Ecto neural progenitor cell (in vitro differentiated cells): ENCODE measurements around the gene SPACA7.

Experiments used
- DNase-seq: peaks from one replicate; pipeline ENCODE4 v3.0.0-alpha.2; 2018; ENCODE audit warnings: low spot score

The SPACA7 gene

DNA sequence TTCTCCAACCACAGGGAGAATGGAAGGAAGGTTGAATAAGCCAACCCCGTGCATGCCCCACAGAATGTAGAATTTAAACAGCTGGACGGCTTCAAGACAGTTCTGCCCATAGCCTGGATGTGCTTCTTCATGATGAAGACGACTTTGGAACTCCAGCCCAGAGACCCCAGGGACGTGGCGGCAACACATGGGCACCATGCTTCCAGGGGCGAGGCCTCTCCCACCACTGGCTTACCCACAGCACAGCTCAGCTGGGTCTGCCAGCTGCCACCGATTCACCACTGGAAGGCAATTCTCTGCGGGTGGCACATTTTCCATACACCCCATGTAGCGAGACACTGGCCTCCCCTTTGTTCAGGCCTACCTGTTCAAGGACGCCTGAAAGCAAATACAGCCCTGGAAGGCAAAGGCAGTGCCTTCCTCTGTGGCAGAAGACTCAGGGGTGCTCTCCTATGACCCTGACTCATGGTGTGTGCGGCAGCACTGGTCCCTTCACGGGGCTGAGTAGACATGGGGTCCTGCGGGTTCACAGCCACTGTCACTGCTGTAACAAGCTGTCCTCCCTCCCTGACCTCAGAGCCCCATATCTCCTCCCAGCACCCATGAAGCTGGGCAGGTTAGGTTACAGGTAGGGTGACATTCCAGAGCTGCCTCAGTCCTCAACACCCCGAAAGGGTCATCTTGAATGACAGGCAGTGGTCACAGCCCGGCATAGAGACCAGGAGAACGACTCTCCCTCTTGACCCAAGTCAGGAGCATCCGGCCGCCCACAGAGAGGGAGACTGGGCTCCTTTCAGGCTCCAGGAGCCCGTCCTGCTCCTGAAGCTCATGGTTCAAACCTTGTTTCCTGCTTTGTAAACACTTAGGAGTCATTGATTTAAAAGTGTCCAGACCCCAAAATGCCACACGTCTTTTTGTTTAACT, 72.7 kb downstream of the SPACA7 start:
- peak; percentile 39 for DNase-seq

DNA sequence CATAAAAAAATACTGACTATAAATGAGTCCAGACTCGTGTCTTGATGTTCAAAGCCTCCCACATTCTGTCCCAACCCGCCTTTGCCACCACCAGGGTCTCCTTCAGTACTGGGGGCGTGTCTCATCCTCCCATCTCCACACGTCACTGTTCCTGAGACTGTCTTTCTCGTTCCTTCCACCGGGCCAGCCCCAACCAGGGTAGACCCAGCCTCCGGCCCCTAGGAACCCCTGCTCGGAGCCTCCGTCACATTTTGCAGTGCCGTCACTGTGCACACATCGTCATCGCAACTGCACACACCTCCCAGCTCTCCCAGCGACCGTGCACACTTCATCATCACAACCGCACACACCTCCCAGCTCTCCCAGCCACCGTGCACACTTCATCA, 73.4 kb downstream of the SPACA7 start:
- peak; percentile 35 for DNase-seq

DNA sequence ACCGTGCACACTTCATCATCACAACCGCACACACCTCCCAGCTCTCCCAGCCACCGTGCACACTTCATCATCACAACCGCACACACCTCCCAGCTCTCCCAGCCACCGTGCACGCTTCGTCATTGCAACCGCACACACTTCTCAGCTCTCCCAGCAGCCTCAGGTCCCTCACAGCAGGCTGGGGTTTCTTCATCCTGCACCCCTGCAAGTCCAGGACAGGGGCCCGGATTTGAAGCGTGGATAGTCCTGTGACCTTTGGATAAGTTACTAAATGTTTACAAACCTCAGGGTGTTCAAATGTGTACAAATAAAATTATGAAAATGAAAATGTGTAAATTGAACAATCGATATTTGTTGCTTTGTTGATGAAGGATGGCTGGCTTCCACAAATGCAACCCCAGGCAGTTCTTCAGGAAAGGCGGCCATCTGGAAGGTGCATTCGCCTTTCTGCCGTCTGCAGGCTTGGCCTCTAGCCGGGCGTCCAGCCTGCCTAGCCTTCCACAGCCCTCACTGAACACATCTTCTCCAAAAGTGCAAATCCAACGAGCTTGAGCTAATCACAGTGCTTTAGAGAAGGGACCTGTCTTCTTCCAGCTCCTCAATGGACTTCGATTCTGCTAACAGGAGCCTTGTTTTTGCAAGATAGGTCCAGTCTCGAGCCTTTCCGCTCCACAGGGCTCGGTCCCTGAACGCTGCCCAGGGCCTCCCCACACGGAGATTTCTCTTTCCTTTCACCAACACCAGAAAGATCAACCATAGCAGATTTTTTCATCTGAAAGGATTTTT, 74.2 kb downstream of the SPACA7 start:
- DNase-seq, result no peak

DNA sequence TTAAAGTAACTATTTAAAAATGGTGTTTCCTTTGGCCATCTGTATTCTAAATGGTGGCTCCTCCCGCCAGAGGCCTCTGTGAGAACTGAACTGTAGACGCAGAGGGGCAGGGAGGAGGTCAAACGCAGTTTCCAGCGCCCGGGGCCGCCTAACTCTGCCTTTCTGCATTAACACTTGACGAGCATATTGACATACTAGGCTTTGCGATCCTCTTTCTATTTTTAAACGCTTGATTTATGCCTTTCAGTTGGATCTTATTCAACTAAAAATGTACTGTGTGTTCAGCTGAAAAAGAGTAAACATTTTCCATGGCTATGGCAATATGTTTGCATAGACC, 74.7 kb downstream of the SPACA7 start:
- DNase-seq, result peak; percentile 41

DNA sequence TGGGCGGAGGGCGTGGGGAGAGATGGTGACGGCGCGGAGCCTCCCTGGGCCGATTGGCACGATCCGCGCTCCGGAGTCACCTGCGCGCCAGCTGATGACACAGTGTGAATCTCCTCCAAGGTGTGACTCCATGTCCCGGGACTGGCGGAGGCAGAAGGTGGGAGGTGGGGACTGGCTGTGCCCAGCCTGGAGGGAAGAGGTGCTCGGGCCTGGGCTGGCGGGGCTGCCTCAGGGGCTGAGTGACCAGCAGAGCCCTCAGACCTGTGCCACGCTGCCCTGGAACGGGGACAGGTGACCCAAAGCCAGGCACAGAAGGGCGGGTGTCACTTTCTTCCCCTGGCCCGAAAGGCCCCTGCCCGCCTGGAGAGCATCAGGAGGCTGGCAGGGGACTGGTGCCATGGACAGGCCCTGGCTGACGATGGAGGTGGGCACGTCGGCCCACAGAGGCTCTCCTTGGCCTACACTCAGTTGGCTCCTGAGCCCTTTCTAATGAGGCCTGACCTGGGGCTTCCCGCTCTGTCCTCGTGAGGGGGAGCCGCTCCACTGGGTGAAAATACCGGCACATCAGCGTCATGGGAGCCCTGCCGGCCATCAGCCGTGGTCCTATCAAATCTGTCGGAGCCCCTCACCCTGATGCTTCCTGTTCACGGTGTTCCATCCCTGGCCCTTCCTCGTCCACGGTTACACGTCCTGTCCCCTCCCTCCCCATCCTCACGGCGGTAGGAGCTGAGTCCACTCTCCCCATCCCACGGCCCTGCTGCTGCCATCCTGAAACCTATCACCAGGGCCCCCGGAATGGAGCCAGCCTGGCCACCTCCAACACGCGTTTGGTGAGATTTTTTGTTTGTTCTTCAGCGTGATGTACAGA, 75.6 kb downstream of the SPACA7 start:
- DNase-seq, result peak; percentile 31

DNA sequence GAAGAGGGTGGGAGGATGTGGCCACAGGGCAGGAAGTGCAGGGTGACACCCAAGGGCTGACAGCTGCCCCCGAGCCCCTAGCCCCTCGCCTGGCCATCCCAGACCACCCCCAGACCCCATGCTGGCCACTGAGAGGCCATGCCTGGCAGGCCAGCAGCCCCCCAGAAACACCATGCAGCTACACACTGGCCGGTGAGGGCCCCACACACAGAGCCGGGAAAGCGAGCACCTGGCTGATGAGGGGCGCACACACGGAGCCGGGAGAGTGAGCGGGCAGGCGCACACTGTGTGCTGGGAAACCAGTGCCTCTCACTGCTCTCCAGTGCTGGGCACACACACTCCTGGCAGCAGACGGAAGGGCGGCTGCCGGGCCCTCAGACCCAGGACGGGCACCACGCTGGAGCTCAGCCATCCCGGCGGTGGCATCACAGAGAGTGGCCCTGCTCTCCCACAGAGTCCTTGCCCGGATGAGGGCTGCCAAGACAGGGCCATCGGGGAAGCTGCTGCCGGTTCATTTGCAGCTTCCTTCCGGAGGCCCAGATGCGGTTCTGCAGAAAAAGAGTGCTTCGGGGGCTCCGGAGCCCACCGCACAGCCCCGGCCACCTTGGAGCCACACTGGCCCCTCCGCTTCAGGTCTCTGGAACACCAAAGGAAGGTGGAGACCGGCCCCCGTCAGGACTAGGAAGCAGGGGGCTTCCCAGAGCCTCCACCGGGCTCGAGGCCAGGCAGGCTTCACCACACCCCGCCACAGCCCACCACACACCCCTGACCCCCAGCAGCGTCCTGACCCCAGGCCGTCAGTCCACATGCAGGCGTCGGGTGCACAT, 76.4 kb downstream of the SPACA7 start:
- DNase-seq, result peak; percentile 33

DNA sequence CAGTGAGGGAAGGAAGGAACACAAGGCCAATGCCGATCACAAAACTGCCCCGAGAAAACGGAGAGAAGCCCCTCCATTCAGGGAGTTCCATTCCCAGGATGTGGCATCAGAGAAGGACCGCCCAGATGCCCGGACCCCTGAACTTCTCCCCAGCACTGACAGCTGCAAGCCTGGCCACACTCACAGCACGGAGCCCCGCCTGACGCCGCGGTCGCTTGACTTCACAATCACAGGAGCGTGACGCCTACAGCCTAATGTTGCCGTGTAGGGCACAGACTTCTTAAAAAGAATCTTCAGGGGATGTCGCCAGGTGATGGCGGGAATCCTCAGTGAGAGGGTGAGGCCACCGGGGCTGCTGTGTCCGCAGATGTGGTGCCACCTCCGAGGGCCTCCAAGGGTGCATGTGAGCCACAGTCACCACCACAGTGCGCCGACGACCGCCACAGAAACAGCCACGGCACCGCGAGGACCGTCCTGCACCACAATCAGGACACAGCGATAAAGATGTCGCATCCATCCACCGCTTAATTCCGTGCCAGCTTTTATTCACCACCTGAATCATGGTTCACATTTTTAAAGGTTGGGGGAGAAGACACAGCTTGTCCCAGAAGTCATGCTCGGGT, 77.2 kb downstream of the SPACA7 start:
- peak; percentile 39 for DNase-seq

DNA sequence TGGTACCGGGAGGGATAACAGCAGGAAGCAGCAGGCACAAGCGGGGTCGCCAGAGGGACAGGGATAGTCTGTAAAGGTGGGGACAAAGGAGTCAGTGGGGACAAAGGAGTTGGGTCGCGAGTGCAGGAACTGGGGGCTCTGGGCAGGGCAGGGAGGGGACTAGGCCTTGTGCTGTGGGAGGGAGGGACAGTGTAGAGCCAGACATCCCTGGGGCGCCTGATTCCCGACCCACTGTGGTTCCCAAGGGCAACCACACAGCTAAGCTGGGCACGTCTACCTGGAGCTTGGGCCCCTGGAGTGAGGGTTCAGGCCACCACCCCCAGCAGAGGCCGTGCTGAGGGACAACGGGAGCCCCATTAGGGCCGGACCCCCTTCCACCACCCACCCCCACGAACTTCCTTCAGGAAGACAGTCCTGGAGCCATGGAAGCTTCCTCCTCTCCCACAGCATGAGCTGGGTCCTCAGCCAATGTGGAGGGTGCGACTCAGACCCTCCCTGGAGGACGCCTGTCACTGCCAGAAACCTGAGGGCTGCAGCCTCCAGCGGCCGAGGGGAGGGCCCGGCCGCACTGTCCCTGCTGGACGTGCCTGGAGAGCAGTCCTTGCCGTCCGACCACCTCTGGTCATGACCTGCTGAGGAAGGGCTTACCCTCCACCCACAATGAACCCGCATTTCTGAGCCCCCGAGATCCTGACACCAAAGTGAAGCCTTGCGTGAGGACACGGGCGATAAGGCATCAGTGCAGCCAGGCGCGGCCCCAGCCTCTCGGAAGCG, 77.9 kb downstream of the SPACA7 start:
- DNase-seq, result peak; percentile 37

DNA sequence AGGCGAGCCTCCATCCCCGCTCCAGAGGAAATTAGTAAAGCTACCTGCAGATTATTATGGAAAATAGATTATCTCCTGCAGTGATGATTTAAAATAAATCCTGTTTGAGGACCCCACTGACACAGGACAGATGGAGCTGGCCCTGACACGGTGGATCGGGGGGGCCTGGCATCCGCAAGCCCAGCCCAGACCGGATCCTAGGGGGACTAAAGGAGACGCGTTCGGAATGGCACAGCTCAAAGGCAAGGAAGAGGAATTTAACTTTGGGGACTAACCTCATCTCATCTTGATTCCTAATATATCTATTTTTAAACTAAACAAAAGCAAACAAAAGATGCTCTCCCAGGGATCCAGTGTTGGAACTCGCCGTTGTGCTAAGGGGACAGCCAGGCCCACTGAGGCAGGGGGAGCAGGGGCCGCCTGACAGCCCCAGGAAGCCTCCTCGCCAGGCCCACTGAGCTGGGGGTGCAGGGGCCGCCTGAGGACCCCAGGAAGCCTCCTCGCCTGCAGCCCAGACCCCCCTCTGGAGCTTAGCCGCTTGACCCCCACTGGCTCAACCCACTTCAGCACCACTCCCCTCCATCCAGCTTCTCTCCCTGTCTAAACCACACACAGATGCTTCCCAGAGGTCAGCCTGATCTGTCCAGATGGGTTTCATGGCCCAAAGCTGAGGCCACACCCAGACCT, 78.6 kb downstream of the SPACA7 start:
- DNase-seq, result no peak

DNA sequence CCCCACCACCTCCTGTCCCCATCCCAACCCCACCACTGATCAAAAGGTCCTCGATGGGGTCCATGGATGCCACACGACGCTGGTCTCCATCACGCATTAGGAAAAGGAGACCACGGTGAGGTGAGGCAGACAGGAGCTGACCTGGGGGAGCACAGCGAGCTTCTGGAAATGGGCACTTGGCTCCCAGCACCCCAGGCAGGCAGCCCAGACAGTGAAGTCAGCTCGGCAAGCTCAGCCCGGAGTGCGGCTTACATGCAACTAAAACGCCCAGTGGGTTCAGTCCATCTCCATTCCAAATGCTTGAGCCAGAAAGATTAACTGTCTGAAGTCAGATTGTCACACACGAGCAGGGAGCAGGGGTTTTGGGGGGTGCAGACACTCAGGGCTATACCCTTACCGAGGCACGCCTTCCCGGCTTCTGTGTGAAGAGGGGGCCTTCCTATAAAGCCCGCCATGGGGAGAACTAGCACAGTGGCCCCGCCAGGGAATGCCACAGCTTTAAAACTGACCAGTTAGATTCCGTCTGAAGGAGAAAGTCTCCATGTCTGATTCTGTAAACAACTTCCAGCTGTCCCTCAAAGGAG, 79.4 kb downstream of the SPACA7 start:
- DNase-seq, result peak; percentile 39

DNA sequence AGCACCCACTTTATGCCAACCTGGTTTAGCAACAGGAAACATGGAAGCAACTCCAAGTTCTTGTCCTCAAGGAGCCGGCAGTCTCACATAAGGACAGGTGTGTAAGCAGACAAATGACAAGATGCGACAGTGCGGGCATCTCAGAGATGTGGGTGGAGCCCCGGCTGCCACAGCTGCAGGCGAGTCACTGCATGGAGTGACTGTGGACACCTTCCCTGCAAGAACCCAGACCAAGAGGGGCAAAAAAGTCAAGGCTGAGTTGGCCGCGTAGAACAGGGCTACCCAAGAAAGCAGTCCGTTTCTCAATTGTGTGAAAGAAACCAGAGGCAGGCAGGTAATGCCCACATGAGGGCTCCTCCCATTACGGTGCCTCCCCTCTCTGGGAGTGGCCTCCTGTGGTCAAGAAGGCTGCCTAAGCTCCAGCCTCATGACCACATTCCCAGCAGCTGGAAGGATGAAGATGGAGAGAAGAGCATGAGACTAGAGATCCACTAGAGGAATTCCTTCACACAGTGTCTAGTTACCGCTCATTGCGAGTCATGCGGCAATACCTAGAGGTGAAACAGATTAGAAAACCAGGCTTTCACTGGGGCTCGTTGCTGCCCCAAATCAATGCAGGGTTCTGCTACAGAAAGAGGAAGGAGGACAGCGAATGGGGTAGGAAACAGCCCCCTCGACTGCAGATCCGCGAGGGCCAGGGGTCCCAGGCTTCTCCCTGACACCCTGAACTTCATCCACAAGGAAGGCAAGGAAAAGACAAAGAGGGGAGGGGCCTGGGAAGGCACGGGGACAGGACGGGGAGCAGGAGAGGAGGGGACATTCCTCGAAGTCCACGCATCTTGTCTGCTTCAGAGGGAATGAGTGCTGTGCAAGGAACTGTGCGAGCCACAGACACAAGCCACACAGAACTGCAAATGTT, 80.2 kb downstream of the SPACA7 start:
- DNase-seq, result peak; percentile 32

DNA sequence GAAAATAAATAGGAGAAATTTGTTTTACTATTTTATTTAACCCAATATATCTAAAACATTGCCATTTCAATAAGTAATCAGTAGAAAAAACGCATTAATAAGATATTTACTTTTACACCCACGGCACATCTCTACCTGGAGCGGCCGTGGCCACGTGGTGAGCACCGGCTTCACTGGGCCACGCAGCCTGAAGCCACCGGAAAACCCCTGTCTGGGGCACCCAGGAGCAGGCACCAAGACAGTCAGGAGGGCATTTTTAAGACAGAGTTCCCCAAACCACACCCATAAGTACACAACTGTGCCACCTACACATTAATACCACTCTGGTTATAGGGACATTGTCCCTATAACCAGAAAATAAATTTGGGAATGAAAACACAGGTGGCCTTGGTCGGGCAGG, 80.9 kb downstream of the SPACA7 start:
- no peak for DNase-seq

DNA sequence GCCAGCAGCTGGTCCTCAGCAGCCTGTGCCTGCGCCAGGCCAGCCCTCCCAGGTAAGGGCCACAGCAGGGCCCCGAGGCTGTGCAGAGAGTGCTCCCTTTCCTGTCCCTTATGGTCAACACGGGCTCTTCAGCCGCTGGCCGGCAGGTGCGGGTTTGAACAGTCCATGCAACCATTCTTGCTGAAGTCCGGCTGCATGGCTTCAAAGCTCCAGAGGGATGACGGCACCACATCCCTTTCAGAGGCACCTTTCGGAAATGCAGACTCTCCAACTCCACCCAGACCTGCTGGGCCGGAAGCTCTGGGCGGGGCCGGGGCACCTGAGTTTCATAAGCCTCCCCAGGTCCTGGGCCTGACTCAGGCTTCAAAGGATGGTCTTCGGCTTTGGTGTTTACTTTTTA, 81.3 kb downstream of the SPACA7 start:
- no peak for DNase-seq

DNA sequence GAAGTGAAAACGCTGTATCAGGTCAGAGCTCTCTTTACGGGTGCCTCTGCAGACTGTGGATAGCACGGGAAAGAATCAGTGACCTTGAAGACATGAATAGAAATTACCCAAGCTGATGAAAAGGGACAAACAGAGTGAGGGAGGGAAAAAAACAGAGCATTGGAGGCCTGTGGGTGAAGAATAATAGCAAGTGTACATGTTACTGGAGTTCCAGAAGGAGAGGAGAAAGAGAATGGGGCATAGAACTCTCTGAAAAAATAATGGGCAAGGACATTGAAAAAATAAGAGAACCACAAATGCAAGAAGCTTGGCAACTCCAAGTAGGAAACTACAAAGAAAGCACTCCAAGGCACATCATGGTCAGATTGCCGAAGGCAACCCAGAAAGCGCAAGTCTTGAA, 86.3 kb downstream of the SPACA7 start:
- DNase-seq, result no peak

DNA sequence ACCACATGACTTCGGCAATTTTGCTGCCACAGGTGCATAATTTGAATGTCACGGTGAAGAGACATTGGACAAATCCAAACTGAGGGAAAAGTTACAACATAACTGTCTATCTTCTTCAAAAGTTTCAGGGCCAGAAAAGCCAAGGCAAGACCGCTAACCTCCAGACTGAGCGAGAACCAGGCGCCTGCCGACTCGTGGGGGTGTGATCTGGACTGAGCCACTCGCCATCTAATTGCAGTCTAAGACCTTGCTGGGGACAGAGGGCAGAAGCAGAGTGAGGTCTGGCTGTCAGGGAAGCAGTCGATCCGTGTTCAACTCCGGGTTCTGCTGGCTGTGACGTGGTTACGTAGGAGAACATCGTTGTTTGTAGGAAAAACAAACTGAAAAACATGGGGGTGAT, 88.6 kb downstream of the SPACA7 start:
- no peak for DNase-seq

DNA sequence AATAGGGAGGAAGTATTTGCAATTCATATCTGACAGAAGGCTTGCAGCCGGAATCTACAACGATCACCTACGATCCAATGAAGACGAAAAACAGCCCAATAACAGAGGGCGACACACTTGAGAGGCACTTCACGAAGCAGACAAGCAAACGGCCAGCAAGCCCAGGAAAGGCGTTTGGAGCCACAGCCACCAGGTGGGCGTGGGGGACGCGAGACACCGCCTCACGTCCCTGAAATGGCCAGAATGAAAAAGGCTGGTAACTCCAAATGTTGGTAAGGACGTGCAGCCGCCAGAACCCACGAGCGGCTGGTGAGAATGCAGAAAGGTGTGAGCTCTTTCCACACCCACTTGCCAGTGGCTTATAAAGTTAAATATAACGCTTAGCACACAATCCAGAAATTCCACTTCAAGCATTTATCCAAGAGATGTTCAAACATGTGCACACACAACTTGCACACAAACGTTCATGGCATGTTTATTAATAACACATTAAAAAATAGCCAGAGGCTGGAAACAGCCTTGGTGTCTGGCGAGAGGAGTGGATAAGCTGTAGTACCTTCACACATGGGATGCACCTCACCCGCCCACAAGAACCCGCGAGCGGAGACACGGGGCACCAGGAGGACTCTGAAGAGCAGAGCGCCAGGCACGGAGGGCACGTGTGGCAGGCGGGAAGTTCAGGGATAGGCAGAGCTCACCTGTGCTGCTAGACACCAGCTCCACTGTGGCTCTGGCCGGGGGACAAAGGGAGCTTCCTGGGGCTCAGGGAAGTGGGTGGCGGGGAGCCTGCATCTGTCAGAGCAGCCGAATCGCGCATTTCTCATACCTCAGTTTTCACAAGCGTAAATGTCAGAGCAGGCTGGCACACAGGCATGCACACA, 89.3 kb downstream of the SPACA7 start:
- DNase-seq, result no peak
